Erythroblast (primary cell): Measurements from ENCODE around the gene PTPRCAP.

Source experiments
- GATA1 ChIP-seq: IDR thresholded peaks from 2 replicates; pipeline ENCODE4 v1.6.1; 2011; ENCODE audit warnings: low read depth, mild to moderate bottlenecking, control low read depth, low read length, moderate library complexity
- POLR2A ChIP-seq: IDR thresholded peaks from 2 replicates; pipeline ENCODE4 v1.6.1; 2011; ENCODE audit warnings: mild to moderate bottlenecking, low read length

GRCh38 chr11:67448220-67448609, 10.7 kb upstream of the PTPRCAP start:
- no peak for TF ChIP-seq POLR2A
- no peak for TF ChIP-seq GATA1
